ENCODE measurements around the gene NCK1.
A peak's percentile ranks its signal among the peaks of the same experiment; 100 is the strongest.

Gene NCK1

GRCh38 chr3:136861890-136862616 is at the start of gene NCK1:
NCK1 (plus strand) TSS chr3:136862208; CDS start chr3:136928002, 65,794 bp downstream.
- peak; percentile 93 to 95 for DNase-seq (ENCODE audit: low read depth in 1 of 2, low spot score in 1 of 2)

DNA sequence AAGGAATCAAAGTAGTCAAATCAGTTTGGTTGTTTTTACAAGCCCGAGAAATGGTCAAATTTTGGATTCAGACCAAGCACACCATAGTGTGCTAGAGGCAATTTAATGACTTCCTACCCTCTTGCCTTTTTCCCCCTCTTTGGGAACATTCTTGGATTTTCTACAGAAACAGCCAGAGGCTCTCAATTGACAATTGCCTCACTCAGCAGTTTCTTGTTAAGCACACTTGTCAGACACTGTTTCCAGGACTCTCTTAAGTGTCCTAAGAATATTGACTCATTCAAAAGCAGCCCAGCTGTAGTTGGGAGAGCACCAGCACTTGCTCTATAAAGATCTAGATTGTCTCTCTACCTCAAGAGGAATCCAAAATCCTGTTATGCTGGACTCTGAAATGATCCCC is 44.6 kb upstream of the NCK1 start:
- no peak for DNase-seq (ENCODE audit: low read depth in 1 of 2, low spot score in 1 of 2)

DNA sequence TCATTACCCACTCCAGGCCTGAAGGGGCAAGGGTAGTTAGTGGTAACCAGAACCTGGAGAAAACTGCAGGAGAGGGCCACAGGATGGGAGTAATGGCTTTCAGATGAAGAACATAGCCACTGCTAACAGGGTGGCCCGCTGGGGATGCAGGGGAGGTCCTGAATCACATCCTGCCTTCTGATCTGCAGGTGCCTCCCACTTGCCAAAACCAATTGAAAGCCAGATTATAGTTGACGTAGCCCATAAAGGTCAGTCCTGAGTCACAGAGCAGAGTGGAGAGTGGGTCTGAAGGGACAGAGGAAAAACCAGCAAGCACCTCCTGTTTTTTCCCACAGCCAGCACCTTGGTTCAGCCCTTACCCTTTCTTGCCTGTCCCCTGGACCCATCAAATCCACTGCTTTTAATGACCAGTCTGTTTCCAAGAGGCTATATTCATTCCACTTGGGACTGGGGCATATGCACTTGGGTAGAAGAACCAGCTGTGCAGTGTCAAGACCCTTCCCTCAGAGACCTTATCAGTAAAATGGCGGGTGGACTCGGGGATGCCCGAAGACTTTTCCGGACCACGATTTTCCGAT is 43.7 kb upstream of the NCK1 start:
- no peak for DNase-seq (ENCODE audit: low read depth in 1 of 2, low spot score in 1 of 2)

- peak in 1 of 2 donors; percentile 10 for DNase-seq (ENCODE audit: low read depth in 1 of 2, low spot score in 1 of 2)
Measured at GRCh38 chr3:136818769-136819391, 43.1 kb upstream of the NCK1 start, which contains the start of gene SLC35G2. SLC35G2 (plus strand) TSS chr3:136819126; CDS start chr3:136854461, 35,335 bp downstream.

- no peak for DNase-seq (ENCODE audit: low read depth in 1 of 2, low spot score in 1 of 2)
Measured at GRCh38 chr3:136819392-136819730, 42.6 kb upstream of the NCK1 start.

GRCh38 chr3:136819731-136820679 is 42.0 kb upstream of the NCK1 start:
- DNase-seq (ENCODE audit: low read depth in 1 of 2, low spot score in 1 of 2) = peak in 1 of 2 donors; percentile 11

- no peak for DNase-seq (ENCODE audit: low read depth in 1 of 2, low spot score in 1 of 2)
Measured at GRCh38 chr3:136831461-136831860, 30.5 kb upstream of the NCK1 start.

- no peak for DNase-seq (ENCODE audit: low read depth in 1 of 2, low spot score in 1 of 2)
Measured at GRCh38 chr3:136835089-136835812, 26.8 kb upstream of the NCK1 start.

DNA sequence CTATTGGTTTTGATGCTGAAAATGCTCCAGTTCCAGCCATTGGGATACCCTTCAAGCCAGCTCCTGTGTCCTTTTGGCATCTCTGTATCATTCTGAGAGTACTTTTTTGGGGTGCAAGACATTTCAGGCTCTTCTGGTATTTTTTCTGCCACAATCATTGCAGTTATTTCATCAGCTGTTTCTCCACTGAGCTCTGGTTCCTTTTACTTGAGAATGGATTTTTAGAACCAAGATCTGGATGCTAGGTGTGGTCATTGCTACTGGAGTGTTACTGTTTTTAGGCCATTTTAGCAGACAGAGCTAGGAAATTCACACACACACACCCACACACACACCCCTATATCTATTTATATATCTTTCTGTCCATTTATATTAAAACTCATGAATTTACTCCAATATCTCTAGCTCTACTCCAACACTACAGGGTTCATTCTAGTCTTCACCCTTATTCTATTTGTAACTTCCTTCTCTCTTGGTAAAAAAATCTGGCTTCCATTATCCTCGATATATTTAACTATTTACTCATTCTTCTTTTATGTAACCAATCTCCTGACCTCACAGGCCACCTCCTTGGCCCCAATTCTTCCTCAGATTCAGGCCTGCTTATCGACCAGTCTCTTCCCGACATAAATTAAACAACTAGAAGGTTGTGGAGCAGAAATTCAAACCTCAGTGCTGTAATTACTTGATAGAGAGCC is 26.0 kb upstream of the NCK1 start:
- DNase-seq (ENCODE audit: low read depth in 1 of 2, low spot score in 1 of 2) = no peak

DNA sequence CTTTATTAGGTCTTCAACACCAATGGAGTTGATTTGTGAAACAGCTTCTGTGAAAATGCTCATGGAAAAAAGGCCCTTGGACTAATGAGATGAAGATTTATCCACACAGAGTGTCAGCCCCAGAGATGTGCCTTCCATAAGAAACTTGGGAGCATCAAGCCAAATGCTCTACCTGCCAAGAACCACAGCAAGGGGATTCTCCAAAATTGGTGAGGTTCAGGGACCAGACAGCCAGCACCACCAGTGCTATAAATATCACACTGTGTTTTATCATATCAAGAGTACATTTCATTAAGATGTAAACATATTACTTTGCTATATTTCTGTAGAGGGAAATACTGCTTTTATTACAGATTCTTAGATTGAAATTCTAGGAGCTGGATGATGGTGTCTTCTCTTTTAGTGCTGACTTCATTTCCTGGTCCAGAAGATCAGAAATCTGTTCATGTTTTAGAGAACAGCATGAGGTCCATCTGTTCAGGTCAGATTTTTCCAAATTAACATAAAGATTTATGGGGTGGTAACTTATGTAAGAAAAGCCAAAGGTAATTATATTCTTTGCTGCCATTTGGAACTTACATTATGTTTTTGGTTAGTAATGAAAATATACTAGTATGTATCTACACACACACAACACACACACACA is 25.4 kb upstream of the NCK1 start:
- no peak for DNase-seq (ENCODE audit: low read depth in 1 of 2, low spot score in 1 of 2)

GRCh38 chr3:136838641-136839555 is 23.1 kb upstream of the NCK1 start:
- no peak for DNase-seq (ENCODE audit: low read depth in 1 of 2, low spot score in 1 of 2)

DNA sequence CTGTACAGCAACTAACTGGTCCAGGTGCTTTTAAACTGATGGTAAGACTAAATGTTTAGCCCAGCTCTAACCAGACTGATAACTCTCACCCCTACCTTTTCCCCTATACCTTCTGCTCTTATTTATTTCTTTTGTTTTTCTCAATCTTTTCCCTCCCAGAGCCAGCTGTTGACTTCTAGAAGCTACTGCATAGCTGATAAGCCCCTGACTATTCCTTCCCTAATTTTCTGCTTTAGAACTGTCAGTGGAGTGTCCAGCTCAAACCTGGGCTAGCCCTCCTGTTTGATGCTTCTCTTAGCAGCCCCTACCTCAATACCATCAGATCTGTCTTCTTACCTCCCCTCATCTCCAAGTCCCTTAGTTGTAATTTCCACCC is 22.5 kb upstream of the NCK1 start:
- no peak for DNase-seq (ENCODE audit: low read depth in 1 of 2, low spot score in 1 of 2)

DNA sequence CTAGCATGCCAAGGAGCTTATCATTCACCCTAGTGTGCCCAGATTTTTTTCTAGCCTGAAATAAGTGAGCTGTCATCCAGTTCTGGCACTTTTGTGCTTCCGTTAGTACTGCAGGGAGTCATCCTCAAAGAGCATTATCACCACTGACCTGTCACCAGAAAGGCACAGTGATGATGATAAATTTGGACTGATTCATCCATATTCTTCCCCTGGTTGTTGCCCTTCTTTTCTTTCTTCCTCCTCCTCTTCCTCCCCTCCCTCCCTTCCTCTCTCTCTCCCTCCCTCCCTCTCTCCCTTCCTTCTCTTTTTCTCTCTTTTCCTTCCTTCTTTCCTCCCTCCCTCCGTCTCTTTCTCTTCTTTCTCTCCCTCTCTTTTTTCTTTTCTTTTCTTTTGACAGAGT is 21.8 kb upstream of the NCK1 start:
- no peak for DNase-seq (ENCODE audit: low read depth in 1 of 2, low spot score in 1 of 2)

- DNase-seq (ENCODE audit: low read depth in 1 of 2, low spot score in 1 of 2) = no peak
Measured at GRCh38 chr3:136842294-136842693, 19.7 kb upstream of the NCK1 start.

DNA sequence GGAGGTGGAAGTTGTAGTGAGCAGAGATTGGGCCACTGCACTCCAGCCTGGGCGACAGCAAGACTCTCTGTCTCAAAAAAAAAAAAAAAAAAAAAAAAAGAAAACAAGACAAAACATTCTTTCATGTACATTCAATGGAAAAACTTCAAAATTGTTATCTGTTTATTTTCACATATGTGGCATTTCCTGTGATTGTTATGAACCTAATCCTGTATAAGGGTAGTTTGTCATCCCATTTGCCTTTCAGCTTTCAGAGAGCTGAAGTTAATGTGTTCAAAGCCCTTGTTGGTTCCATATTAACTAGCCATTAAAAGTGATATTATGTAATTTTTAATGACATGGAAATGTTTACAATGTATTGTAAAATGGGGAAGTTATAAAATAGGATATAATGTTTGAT is 17.3 kb upstream of the NCK1 start:
- no peak for DNase-seq (ENCODE audit: low read depth in 1 of 2, low spot score in 1 of 2)

DNA sequence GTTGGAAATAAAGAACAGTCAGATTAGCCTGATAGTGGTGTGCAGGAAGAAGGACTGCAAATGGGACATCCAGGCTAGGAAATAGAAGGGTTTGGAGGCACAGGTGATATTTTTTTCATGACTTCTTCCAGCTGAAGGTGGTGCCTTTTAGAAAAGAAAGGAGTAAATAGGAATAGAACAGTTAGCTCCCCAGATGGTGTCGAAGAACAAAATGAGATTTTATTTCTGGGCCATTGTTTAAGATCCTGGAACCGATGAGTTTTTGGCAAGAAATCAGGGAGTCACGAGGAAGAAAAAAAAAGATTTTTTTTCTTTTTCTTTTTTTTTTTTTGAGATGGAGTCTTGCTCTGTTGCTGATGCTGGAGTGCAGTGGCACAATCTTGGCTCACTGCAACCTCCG is 9.8 kb upstream of the NCK1 start:
- DNase-seq (ENCODE audit: low read depth in 1 of 2, low spot score in 1 of 2) = no peak

GRCh38 chr3:136856665-136857064 is 5.3 kb upstream of the NCK1 start:
- no peak for DNase-seq (ENCODE audit: low read depth in 1 of 2, low spot score in 1 of 2)

- DNase-seq (ENCODE audit: low read depth in 1 of 2, low spot score in 1 of 2) = no peak
Measured at GRCh38 chr3:136858381-136858780, 3.6 kb upstream of the NCK1 start.

DNA sequence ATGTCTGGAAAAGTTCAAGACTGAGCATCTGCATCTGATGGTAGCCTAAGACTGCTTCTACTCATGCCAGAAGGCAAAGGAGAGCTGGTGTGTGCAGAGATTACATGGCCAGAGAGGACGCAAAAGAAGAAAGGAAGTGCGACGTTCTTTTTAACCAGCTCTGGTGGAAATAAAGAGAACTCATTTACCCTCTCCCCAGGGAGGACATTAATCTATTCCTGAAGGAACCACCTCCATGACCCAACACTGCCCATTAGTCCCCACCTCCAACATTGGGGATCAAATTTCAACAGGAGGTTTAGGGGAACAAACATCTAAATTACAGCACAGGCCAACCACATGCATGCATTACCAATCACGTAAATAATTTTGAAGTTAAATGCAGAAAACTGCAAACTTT is 1.5 kb upstream of the NCK1 start:
- no peak for DNase-seq (ENCODE audit: low read depth in 1 of 2, low spot score in 1 of 2)

Measured in stimulated activated CD4-positive, alpha-beta T cell treated with anti-CD3 and anti-CD28 coated beads, Interleukin-15, amount 100 ng/mL, for 1 hour (primary cell).